Activated CD4-positive, alpha-beta T cell treated with anti-CD3 and anti-CD28 coated beads, Interleukin-2, amount 10 ng/mL, durations not matched to agents 24 days and 14 days (primary cell): Measurements from ENCODE around the gene SCGB1D4. TPM values are rescaled to one million over a fixed set of nuclear protein-coding genes. Genes with fewer than 3 reads are reported as not detected.

Source experiments
- DNase-seq: peaks from one replicate; pipeline ENCODE4 v3.0.0; 2022
- H3K27ac Mint-ChIP-seq: one replicate; pipeline ENCODE4 v1.8.0; 2022; ENCODE audit warnings: mild to moderate bottlenecking, mixed read lengths
- H3K27me3 Mint-ChIP-seq: one replicate; pipeline ENCODE4 v1.8.0; 2022; ENCODE audit warnings: mixed read lengths
- H3K36me3 Mint-ChIP-seq: one replicate; pipeline ENCODE4 v1.8.0; 2022; ENCODE audit warnings: low read depth, mild to moderate bottlenecking, mixed read lengths
- H3K4me1 Mint-ChIP-seq: one replicate; pipeline ENCODE4 v1.8.0; 2021; ENCODE audit warnings: mixed read lengths
- H3K4me3 Mint-ChIP-seq: one replicate; pipeline ENCODE4 v1.8.0; 2022; ENCODE audit warnings: mild to moderate bottlenecking, moderate library complexity, mixed read lengths
- H3K9me3 Mint-ChIP-seq: one replicate; pipeline ENCODE4 v1.8.0; 2021; ENCODE audit warnings: mixed read lengths
- intact Hi-C: fragments of 100-400 bp; cut with micrococcal nuclease; formaldehyde crosslinking; loops from one replicate; pipeline ENCODE4 v1.15.1; 2023
- total RNA-seq: library from RNA; stranded (reverse); gene quantifications from 2 replicates; pipeline ENCODE4 v1.2.3, GENCODE V29; 2022

SCGB1D4 gene
- total RNA-seq, 1 donor from 2014 or later, result not detected

DNA sequence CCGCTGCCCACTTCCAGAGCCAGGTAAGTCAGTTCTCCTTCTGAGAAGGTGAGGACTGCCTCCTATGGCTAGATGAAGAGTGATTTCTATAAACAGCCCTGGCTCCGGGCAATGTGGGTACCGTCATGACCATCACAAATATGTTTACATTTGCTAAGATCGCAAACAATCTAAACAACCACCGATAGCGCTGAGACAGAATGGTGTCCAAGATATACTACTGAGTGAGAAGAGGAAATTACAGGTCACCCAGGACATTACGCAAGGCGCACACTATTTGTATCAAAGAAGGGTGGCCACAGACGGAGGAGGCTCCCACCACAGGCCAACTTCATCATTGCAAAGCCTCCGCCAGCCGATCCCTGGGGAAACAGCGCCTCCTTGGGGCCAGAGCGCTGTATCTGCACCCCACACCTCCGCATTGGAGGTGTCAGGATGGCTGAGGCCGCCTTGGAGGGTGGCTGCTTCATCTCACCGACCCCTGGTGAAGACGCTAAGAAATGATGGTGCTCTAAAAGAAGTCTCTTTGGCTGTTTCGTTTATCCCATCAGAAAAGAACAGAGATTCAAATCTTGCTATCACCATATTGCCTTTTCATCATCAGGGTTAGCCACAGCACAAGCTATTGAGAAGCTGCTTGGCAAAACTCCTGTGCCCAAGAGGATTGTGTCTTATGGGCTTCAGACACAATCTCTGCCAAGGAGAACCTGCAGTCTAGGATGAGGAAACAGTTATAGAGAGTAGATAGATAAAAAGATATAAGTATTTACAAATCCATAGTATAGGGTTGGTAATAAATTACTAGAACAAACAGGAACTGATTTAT lies 26.1 kb upstream of the SCGB1D4 start:
- Mint-ChIP-seq H3K9me3 (no peaks in the 10 kb centered on the region), H3K27ac (no peak overlapping the region), H3K4me1 (peaks cover 2% of the 10 kb centered on the region), H3K4me3 (no peak overlapping the region), H3K27me3 (peaks cover 11% of the 10 kb centered on the region), H3K36me3 (no peaks in the 10 kb centered on the region)
- peak; percentile 85 for DNase-seq
- intact Hi-C loops, result loop anchor here (5.0 kb wide), 1 partner anchor 153 kb away; no protein-coding TSS in a partner anchor

DNA sequence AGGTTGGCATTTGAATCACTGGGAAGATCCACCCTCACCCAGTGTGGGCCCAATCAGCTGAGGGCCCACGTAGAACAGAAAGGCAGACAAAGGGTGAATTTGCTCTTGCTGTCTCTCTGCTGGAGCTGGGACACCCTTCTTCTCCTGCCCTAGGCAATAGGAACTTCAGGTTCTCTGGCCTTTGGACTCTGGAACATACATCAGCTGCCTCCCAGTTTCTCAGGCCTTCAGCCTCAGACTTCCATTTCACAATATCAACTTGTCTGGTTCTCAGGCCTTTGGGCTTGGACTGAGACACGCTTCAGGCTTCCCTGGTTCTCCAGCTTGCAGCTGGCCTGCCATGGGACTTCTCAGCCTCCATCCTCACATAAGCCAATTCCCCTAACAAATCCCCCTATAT lies 23.6 kb upstream of the SCGB1D4 start:
- no peaks in the 10 kb centered on the region for H3K4me1 Mint-ChIP-seq
- no peaks in the 10 kb centered on the region for H3K9me3 Mint-ChIP-seq
- intact Hi-C loops, result no loop called here
- no peak overlapping the region for H3K27ac Mint-ChIP-seq
- H3K27me3 Mint-ChIP-seq, result peaks cover 13% of the 10 kb centered on the region
- H3K36me3 Mint-ChIP-seq, result no peaks in the 10 kb centered on the region
- no peak overlapping the region for H3K4me3 Mint-ChIP-seq
- no peak for DNase-seq

DNA sequence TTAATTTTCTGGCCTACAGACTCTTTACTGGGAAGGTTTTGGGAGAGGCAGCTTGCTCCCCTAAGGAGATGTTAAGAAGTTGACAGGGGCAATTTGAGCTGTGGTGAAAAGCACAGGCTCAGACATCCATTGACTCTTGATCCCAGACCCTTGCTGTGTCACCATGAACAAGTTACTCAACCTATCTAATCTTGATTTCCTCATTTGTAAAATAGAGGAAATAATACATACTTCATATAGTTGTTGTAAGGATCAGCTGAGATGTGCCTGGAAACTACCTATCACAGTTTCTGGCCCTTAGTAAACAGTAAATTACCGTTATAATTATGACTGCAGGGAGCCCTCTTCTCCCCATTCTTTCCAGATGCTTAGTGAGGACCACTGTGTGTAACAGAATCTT lies 16.6 kb upstream of the SCGB1D4 start:
- no peak overlapping the region for H3K4me3 Mint-ChIP-seq
- no peaks in the 10 kb centered on the region for H3K9me3 Mint-ChIP-seq
- no peak for DNase-seq
- H3K27me3 Mint-ChIP-seq, result peaks cover 40% of the 10 kb centered on the region
- intact Hi-C loops, result no loop called here
- H3K27ac Mint-ChIP-seq, result no peak overlapping the region
- H3K4me1 Mint-ChIP-seq, result peaks cover 8% of the 10 kb centered on the region
- no peaks in the 10 kb centered on the region for H3K36me3 Mint-ChIP-seq

DNA sequence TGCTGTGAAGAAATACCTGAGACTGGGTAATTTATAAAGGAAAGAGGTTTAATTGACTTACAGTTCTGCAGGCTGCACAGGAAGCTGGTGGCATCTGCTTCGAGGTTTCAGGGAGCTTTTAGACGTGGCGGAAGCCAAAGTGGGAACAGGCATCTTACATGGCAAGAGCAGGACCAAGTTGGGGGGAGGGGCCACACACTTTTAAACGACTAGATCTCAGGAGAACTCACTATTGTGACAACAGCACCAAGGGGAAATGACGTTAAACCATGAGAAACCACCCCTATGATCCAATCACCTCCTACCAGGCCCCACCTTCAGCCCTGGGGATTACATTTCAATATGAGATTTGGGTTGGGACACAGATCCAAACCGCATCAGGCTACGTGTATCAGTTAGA lies 11.1 kb upstream of the SCGB1D4 start:
- intact Hi-C loops, result loop anchor here (5.0 kb wide), 2 partner anchors 78 to 93 kb away; no protein-coding TSS in a partner anchor
- Mint-ChIP-seq H3K27ac (no peak overlapping the region), H3K27me3 (peaks cover 48% of the 10 kb centered on the region), H3K36me3 (no peaks in the 10 kb centered on the region), H3K9me3 (no peaks in the 10 kb centered on the region), H3K4me1 (peaks cover 8% of the 10 kb centered on the region), H3K4me3 (no peak overlapping the region)
- no peak for DNase-seq

DNA sequence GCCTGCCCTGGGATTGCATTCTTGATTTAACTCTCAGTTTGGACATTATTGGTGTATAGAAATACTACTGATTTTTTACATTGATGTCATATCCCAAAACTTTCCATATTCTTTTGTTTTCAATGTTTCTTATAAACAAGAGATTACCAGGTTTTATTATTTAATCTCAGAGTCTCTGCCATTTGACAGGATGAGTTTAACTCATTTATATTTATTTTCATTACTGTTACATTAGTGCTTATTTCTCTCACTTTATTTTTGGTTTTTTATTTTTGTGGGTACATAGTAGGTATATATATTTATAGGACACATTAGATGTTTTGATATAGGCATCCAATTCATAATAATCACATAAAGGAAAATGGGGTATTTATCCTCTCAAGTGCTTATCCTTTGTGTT lies 9.1 kb upstream of the SCGB1D4 start:
- Mint-ChIP-seq H3K36me3 (no peaks in the 10 kb centered on the region), H3K27me3 (peaks cover 43% of the 10 kb centered on the region), H3K27ac (no peak overlapping the region), H3K4me1 (peaks cover 8% of the 10 kb centered on the region), H3K9me3 (no peaks in the 10 kb centered on the region), H3K4me3 (no peak overlapping the region)
- no peak for DNase-seq
- intact Hi-C loops, result no loop called here

DNA sequence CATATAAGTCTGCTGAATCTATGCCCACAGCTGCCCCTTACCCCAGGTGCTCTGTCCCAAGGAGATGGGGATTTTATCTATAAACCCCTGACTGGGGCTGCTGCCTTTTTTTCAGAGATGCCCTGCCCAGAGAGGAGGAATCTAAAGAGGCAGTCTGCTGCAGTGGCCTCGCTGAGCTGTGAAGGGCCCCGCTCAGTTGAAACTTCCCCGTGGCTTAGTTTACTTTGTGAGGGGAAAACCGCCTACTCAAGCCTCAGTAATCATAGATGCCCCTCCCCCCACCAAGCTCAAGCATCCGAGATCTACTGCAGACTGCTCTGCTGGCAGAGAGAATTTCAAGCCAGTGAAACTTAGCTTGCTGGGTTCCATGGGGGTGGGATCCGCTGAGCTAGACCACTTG lies 7.4 kb upstream of the SCGB1D4 start:
- H3K4me3 Mint-ChIP-seq, result no peak overlapping the region
- intact Hi-C loops, result no loop called here
- H3K4me1 Mint-ChIP-seq, result peaks cover 3% of the 10 kb centered on the region
- H3K27ac Mint-ChIP-seq, result no peak overlapping the region
- no peaks in the 10 kb centered on the region for H3K36me3 Mint-ChIP-seq
- no peak for DNase-seq
- H3K27me3 Mint-ChIP-seq, result peaks cover 42% of the 10 kb centered on the region
- no peaks in the 10 kb centered on the region for H3K9me3 Mint-ChIP-seq

DNA sequence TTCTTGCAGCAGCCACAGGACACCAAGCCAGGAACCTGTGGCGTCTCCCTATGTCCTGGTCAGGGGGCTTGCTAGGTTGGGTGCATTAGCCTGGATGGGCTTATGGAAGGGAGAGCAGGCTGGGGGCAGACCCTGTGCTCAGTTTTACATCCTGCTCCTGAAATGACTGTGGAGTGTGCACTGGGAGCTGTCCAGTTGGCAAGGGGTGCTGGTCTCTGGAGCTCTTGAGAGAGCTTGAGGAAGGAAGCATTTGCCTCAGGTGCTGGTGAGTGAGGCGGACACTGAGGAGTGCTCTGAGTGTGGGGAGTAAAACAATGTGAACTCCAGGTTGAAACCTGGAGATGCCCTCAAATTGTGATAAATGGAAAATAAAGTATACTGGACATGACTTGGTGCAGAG lies 3.4 kb downstream of the SCGB1D4 start:
- intact Hi-C loops, result no loop called here
- H3K9me3 Mint-ChIP-seq, result no peaks in the 10 kb centered on the region
- H3K27ac Mint-ChIP-seq, result no peak overlapping the region
- no peaks in the 10 kb centered on the region for H3K4me1 Mint-ChIP-seq
- no peaks in the 10 kb centered on the region for H3K36me3 Mint-ChIP-seq
- no peak overlapping the region for H3K4me3 Mint-ChIP-seq
- DNase-seq, result peak; percentile 57
- peaks cover 14% of the 10 kb centered on the region for H3K27me3 Mint-ChIP-seq

DNA sequence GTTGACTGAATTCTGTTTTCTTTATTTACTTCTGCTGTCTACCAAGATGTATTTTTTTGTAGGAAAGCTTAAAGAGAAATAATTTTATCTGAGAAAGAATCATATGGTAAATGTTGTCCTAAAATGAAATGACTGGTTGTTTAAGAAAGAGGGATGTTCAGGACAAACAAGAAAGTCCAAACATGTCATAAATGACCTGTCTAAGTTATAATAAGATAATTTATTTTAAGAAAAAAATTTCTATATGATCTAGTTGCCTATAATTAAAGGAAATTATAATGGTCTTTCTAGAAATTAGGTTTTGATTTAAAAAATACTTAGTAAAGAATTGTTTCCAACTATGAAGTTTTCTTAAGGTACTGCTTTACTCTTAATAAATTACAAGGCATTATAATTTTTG lies 18.4 kb downstream of the SCGB1D4 start:
- Mint-ChIP-seq H3K4me1 (no peaks in the 10 kb centered on the region), H3K9me3 (no peaks in the 10 kb centered on the region), H3K27me3 (peaks cover 6% of the 10 kb centered on the region), H3K36me3 (no peaks in the 10 kb centered on the region), H3K4me3 (no peak overlapping the region), H3K27ac (no peak overlapping the region)
- intact Hi-C loops, result no loop called here
- DNase-seq, result no peak

DNA sequence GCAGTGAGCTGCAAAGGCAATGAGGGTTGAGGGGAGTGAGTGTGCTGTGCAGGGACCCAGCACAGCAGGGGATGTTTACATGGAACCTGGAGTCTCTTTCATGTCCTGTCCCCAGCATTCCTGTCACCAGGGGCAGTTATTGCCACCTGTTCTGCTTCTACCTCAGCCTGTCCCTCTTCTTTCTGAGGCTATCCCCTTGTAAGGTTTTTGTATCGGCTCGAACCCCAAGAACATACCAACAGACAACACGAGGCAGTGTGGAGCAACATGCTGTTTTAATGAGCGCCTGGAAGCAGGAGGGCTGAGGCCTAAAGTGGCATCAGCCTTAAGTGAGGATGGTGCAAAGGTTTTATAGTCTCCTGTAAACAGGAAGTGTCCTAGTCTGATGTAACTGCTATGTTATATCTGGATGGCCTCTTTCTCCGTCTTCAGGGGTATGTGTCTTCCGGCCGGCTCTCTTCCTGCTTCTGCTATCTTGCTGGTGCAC lies 25.0 kb downstream of the SCGB1D4 start:
- no peak for DNase-seq
- Mint-ChIP-seq H3K36me3 (no peaks in the 10 kb centered on the region), H3K27ac (no peak overlapping the region), H3K27me3 (peaks cover 6% of the 10 kb centered on the region), H3K4me3 (no peak overlapping the region), H3K9me3 (no peaks in the 10 kb centered on the region), H3K4me1 (no peaks in the 10 kb centered on the region)
- intact Hi-C loops, result no loop called here

DNA sequence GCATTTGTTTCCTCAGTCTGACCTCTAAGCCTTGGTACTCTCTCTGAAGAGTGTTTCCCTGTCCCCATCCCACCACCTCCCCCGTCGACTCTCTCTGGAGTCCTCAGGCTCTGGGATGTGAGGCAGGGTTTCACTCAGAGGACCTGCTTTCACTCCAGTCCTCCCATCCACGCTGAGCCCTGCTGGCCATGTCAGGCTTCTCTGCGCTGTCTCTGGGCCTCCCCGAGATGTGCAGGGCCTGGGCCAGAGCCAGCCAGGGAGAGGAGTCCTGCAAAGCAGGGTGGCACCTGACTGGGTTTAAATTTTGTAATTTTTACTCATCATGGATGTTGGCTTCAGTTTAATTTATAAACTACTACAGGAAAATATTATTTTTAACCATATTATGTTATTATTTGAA lies 25.6 kb downstream of the SCGB1D4 start:
- Mint-ChIP-seq H3K36me3 (no peaks in the 10 kb centered on the region), H3K9me3 (no peaks in the 10 kb centered on the region), H3K27me3 (peaks cover 6% of the 10 kb centered on the region), H3K4me1 (no peaks in the 10 kb centered on the region), H3K27ac (no peak overlapping the region), H3K4me3 (no peak overlapping the region)
- DNase-seq, result no peak
- intact Hi-C loops, result no loop called here

DNA sequence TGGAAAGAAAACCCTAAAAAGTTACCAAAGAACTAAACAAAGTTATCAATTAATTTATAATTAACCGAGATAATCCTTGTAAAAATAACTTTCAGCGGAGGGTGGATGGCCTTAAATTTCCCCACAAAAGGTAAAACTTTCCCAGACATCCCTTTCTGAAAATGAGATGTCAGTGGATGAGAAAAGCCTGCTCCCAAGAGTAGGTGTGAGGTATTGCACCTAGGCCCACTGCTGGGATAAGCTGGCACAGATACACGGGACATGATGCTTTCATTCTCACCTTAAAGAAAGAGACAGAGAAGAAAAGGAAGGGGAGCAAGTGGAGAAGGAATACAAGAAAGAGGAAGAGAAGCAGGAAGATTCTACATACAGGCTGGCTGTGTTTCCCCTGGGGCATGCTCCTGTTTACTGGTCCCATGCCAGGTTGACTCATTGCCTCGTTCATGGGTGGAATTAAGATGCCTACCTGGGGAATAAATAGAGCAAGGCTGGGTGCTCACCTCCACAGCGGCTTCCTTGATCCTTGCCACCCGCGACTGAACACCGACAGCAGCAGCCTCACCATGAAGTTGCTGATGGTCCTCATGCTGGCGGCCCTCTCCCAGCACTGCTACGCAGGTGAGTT lies 29.1 kb downstream of the SCGB1D4 start, which contains the start of gene SCGB2A2:
SCGB2A2 (plus strand) TSS at position 505 of the 625 bp plus-strand sequence; CDS start at position 564, 59 bp downstream.
- Mint-ChIP-seq H3K27me3 (peaks cover 6% of the 10 kb centered on the region), H3K27ac (no peak within 1 kb of the TSS), H3K9me3 (no peaks in the 10 kb centered on the region), H3K36me3 (no peaks in the 10 kb centered on the region), H3K4me3 (no peak within 1 kb of the TSS), H3K4me1 (peaks cover 2% of the 10 kb centered on the region)
- intact Hi-C loops, result no loop called here
- DNase-seq, result no peak

DNA sequence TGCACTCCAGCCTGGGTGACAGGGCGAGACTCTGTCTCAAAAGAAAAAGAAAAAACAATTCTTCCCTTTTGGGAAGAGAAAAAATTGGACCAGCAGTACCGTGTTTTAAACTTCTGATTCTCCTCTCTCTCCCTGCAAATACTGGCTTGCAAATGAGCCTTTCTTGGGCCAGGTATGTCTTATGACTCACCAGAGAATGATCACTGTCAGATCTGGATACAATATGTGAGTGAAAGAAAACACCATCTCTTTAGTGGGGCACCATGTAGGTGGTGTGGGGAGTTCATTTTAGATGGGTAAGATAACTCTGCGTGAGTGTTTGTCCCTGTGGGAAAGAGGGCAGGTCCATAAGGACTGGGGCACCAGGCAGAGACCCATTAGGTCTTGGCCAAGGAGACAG lies 31.3 kb downstream of the SCGB1D4 start:
- DNase-seq, result no peak
- Mint-ChIP-seq H3K4me1 (peaks cover 9% of the 10 kb centered on the region), H3K36me3 (no peaks in the 10 kb centered on the region), H3K4me3 (no peak overlapping the region), H3K27me3 (peaks cover 8% of the 10 kb centered on the region), H3K9me3 (no peaks in the 10 kb centered on the region), H3K27ac (no peak overlapping the region)
- intact Hi-C loops, result no loop called here

DNA sequence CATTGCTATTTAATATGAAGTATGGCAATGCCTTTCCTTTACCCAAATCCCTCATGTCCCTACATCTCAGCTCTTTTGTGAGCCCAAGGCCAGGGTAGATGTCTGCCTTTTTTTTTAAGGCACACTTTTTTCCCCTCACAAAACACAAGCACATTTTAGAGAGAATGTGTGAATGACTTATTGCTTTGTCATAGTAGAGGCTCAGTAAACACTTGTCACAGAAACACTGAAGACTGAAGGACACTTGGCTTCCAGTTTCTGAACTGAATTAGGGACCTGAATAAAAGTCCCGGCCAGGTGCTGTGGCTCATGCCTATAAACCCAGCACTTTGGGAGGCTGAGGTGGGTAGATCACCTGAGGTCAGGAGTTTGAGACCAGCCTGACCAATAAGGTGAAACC lies 31.8 kb downstream of the SCGB1D4 start:
- no peak for DNase-seq
- Mint-ChIP-seq H3K36me3 (no peaks in the 10 kb centered on the region), H3K4me1 (peaks cover 9% of the 10 kb centered on the region), H3K4me3 (no peak overlapping the region), H3K27ac (peak overlapping the region; percentile 69), H3K27me3 (peaks cover 7% of the 10 kb centered on the region), H3K9me3 (no peaks in the 10 kb centered on the region)
- intact Hi-C loops, result no loop called here

DNA sequence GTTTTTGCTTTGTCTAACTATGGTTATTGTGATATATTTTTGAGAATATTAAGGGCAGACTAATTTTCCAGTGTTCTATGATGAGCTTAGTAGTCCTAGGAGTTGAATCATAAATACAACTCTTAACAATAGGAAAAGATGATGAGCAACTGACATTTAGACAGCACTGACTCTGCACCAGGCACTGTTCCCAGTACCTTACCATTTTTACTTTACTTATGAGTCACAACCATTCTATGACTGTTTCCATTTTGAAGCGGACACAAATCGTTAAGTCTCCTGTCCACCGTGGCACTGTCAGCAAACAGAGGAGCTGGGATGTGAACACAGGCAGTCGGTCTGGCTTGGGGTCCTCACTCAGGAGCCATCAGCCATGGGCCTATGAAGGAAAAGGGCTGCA lies 32.3 kb downstream of the SCGB1D4 start:
- Mint-ChIP-seq H3K4me3 (no peak overlapping the region), H3K36me3 (no peaks in the 10 kb centered on the region), H3K4me1 (peaks cover 9% of the 10 kb centered on the region), H3K27ac (peak overlapping the region; percentile 69), H3K27me3 (peaks cover 7% of the 10 kb centered on the region), H3K9me3 (no peaks in the 10 kb centered on the region)
- no peak for DNase-seq
- intact Hi-C loops, result no loop called here
